Stimulated activated CD4-positive, alpha-beta T cell treated with anti-CD3 and anti-CD28 coated beads, TNF-alpha, amount 100 ng/mL, for 4 hours (primary cell): Measurements from ENCODE around the gene ARFIP1.

Experiments
- DNase-seq, 3 experiments: peaks; one replicate each; pipeline ENCODE4 v3.0.0-alpha.2; 2020; ENCODE audit warnings: low read depth in 3 of 3

The ARFIP1 gene

DNA sequence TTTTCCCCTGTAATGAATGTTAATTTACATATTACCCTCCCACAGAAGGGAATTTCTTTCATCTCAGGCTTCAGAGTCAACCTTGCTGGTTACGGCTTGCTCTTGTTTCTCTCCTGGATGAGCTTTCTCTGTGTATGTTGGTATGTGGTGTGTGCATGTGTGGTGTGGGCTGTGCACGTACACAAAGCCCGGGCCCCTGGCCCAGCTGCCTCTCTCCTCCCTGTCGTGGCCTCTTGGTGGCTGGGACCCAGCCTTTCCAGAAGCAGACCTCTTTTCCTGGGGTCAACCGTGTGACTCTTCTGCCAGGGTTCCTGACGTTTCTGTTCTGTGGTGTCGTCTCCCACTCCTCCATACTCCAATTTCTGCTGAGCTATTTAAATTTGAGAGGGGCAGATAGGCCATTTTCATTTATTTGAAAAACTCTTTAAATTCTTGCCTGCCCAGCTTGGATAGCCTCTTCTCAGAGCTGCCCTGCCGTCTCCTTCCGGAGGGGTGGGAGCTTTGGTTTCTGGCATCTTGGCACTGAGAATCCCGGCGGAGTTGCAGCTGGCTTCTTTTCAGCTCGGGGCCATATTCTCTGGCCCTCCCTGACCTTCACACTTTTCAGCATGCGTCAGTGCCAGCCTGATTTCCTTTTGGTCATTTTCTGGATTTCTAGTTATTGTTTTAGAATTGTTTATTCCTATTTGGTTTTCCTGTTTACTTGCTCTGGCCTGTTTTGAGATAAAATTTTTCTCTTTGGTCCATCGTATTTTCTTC, 181.4 kb downstream of the ARFIP1 start:
- DNase-seq: no peak

- no peak for DNase-seq
Measured at GRCh38 chr4:152961773-152962115, 182.0 kb downstream of the ARFIP1 start.
